ENCODE data around the gene PODXL.

Gene PODXL

DNA sequence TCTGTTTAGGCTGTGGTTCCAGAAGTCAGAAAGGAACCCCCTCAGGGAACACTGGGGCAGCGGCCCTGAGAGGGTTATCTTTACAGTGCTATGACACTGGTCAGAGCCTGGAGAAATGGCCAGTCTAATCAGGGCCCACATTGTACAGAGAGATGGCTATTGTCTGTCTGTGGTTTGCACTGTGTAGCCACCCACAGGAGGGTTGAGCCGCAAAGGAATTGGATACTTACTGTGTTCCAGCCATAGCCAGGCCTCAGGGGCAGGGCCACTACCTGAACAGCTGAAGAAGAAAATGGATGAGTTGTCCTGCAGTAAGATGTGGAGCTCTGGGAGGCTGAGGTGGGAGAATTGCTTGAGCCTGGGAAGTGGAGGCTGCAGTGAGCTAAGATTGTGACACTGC is 47.5 kb upstream of the PODXL start:
- no peak overlapping the region for H2AFZ ChIP-seq (ENCODE audit: low read length)
- H3K9ac ChIP-seq (ENCODE audit: low read length): no peak overlapping the region
- H3K27me3 ChIP-seq (ENCODE audit: insufficient read depth, low read length): peaks cover 25% of the 10 kb centered on the region
- H3K27ac ChIP-seq (ENCODE audit: low read depth, low read length, poor library complexity, severe bottlenecking): no peak overlapping the region
- no peak overlapping the region for H3K4me2 ChIP-seq (ENCODE audit: low read length)
- H3K4me3 ChIP-seq (ENCODE audit: low read depth, low read length, poor library complexity, severe bottlenecking): no peak overlapping the region
- no peaks in the 10 kb centered on the region for H4K20me1 ChIP-seq (ENCODE audit: insufficient read depth, low read length)
- TF ChIP-seq EZH2 (IDR thresholded peaks at IDR 0.05; ENCODE audit: borderline replicate concordance, low read length): no peak
- TF ChIP-seq, protein P1, sequence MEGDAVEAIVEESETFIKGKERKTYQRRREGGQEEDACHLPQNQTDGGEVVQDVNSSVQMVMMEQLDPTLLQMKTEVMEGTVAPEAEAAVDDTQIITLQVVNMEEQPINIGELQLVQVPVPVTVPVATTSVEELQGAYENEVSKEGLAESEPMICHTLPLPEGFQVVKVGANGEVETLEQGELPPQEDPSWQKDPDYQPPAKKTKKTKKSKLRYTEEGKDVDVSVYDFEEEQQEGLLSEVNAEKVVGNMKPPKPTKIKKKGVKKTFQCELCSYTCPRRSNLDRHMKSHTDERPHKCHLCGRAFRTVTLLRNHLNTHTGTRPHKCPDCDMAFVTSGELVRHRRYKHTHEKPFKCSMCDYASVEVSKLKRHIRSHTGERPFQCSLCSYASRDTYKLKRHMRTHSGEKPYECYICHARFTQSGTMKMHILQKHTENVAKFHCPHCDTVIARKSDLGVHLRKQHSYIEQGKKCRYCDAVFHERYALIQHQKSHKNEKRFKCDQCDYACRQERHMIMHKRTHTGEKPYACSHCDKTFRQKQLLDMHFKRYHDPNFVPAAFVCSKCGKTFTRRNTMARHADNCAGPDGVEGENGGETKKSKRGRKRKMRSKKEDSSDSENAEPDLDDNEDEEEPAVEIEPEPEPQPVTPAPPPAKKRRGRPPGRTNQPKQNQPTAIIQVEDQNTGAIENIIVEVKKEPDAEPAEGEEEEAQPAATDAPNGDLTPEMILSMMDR (IDR thresholded peaks at IDR 0.05; ENCODE audit: low read length): no peak
- no peaks in the 10 kb centered on the region for H3K4me1 ChIP-seq (ENCODE audit: insufficient read depth, low read length, severe bottlenecking)
- no peaks in the 10 kb centered on the region for H3K36me3 ChIP-seq (ENCODE audit: insufficient read depth, low read length)
- H3K9me3 ChIP-seq (ENCODE audit: low read length): no peaks in the 10 kb centered on the region
- H3K79me2 ChIP-seq (ENCODE audit: insufficient read depth, low read length): no peaks in the 10 kb centered on the region
- no peaks in the 10 kb centered on the region for H3K9me2 ChIP-seq (ENCODE audit: low read depth, low read length)
- no peaks in the 10 kb centered on the region for H3F3A ChIP-seq (ENCODE audit: insufficient read depth, low read length)

DNA sequence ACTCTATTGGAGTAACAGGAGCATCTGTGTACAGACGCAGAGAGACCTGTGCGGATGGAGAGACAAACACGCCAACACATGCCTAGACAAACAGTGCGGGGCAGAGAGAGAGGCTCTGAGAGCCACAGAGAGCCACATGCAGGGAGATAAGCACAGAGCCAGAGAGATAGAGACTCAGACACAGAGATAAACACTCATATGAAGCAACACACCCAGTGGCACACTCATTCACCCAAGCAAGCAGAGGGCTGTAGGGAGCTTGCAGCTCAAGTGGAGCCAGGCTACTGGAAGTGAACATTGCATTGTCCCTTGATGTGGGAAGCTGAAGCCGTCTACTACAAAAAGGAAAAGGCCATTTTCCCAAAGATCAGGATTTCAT is 46.6 kb upstream of the PODXL start:
- no peaks in the 10 kb centered on the region for H3K9me2 ChIP-seq (ENCODE audit: low read depth, low read length)
- H3K4me2 ChIP-seq (ENCODE audit: low read length): no peak overlapping the region
- H3K27me3 ChIP-seq (ENCODE audit: insufficient read depth, low read length): peaks cover 21% of the 10 kb centered on the region
- H3K9ac ChIP-seq (ENCODE audit: low read length): no peak overlapping the region
- H3K9me3 ChIP-seq (ENCODE audit: low read length): no peaks in the 10 kb centered on the region
- no peaks in the 10 kb centered on the region for H4K20me1 ChIP-seq (ENCODE audit: insufficient read depth, low read length)
- TF ChIP-seq, protein P1 (IDR thresholded peaks at IDR 0.05; ENCODE audit: low read length): no peak
- no peak for TF ChIP-seq EZH2 (IDR thresholded peaks at IDR 0.05; ENCODE audit: borderline replicate concordance, low read length)
- no peaks in the 10 kb centered on the region for H3K36me3 ChIP-seq (ENCODE audit: insufficient read depth, low read length)
- H3K79me2 ChIP-seq (ENCODE audit: insufficient read depth, low read length): no peaks in the 10 kb centered on the region
- no peaks in the 10 kb centered on the region for H3K4me1 ChIP-seq (ENCODE audit: insufficient read depth, low read length, severe bottlenecking)
- no peak overlapping the region for H3K4me3 ChIP-seq (ENCODE audit: low read depth, low read length, poor library complexity, severe bottlenecking)
- no peak overlapping the region for H3K27ac ChIP-seq (ENCODE audit: low read depth, low read length, poor library complexity, severe bottlenecking)
- H3F3A ChIP-seq (ENCODE audit: insufficient read depth, low read length): no peaks in the 10 kb centered on the region
- no peak overlapping the region for H2AFZ ChIP-seq (ENCODE audit: low read length)

DNA sequence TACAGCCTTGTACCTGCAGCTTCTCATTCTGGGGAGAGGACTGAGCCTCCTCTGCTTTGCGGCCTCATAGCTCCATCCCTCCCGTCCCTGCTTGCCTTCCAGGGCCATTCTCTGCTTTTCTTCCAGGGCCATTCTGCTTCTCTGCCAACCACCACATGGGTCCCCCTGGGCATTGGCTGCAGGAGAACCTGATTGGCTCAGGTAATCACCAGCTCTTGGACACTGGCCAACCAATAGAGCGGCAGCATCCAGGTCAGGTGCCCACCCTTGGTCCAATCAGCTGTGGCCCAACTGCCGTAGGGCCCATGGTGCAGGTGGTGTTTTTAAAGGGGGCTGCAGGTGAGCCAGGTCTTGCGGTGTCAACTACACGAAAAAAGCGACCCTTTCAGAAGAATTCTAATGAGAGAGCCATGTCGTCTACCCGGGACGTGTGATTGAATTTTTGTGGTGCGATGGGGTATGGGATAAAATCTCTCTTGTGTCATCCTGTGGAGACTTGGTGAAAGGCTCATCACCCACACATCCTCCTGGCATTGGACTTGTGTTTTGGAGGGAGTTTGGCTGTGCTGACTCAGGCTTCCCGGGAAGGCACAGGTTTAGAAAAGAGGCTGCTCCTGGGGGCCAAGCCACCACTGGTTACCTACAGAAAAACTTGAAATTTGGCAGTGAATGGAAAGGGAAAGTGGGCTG is 46.0 kb upstream of the PODXL start:
- no peaks in the 10 kb centered on the region for H3K9me2 ChIP-seq (ENCODE audit: low read depth, low read length)
- H3K9ac ChIP-seq (ENCODE audit: low read length): no peak overlapping the region
- no peak overlapping the region for H2AFZ ChIP-seq (ENCODE audit: low read length)
- H3K27me3 ChIP-seq (ENCODE audit: insufficient read depth, low read length): peaks cover 17% of the 10 kb centered on the region
- no peaks in the 10 kb centered on the region for H4K20me1 ChIP-seq (ENCODE audit: insufficient read depth, low read length)
- H3K79me2 ChIP-seq (ENCODE audit: insufficient read depth, low read length): no peaks in the 10 kb centered on the region
- no peak overlapping the region for H3K4me3 ChIP-seq (ENCODE audit: low read depth, low read length, poor library complexity, severe bottlenecking)
- H3F3A ChIP-seq (ENCODE audit: insufficient read depth, low read length): no peaks in the 10 kb centered on the region
- H3K9me3 ChIP-seq (ENCODE audit: low read length): no peaks in the 10 kb centered on the region
- no peak overlapping the region for H3K27ac ChIP-seq (ENCODE audit: low read depth, low read length, poor library complexity, severe bottlenecking)
- no peaks in the 10 kb centered on the region for H3K36me3 ChIP-seq (ENCODE audit: insufficient read depth, low read length)
- no peak overlapping the region for H3K4me2 ChIP-seq (ENCODE audit: low read length)
- no peaks in the 10 kb centered on the region for H3K4me1 ChIP-seq (ENCODE audit: insufficient read depth, low read length, severe bottlenecking)
- no peak for TF ChIP-seq EZH2 (IDR thresholded peaks at IDR 0.05; ENCODE audit: borderline replicate concordance, low read length)
- TF ChIP-seq, protein P1 (IDR thresholded peaks at IDR 0.05; ENCODE audit: low read length): no peak
